Neuron (in vitro differentiated cells): ENCODE data around the gene CDH2.

ENCODE experiments used
- H2AFZ ChIP-seq: one replicate; pipeline ENCODE4 v1.6.1; 2013; ENCODE audit warnings: low read depth, mild to moderate bottlenecking, inconsistent platforms, low read length, moderate library complexity
- H3K27me3 ChIP-seq: one replicate; pipeline ENCODE4 v1.6.1; 2013; ENCODE audit warnings: low read length; ENCODE audit not compliant: insufficient read depth
- H3K36me3 ChIP-seq: one replicate; pipeline ENCODE4 v1.6.1; 2013; ENCODE audit warnings: low read length; ENCODE audit not compliant: insufficient read depth
- H3K4me1 ChIP-seq: one replicate; pipeline ENCODE4 v1.6.1; 2013; ENCODE audit warnings: low read length; ENCODE audit not compliant: insufficient read depth
- H3K4me3 ChIP-seq: 2 replicates; pipeline ENCODE4 v1.5.1; 2013; ENCODE audit warnings: mild to moderate bottlenecking, low read length, moderate library complexity
- H3K9me3 ChIP-seq: one replicate; pipeline ENCODE4 v1.6.1; 2013; ENCODE audit warnings: low read length

The CDH2 gene

GRCh38 chr18:28086670-28087552 lies 90.0 kb downstream of the CDH2 start:
- H3K36me3 ChIP-seq = peaks cover 9% of the 10 kb centered on the region
- peaks cover 64% of the 10 kb centered on the region for H3K4me1 ChIP-seq
- H3K27me3 ChIP-seq = no peaks in the 10 kb centered on the region
- no peak overlapping the region for H2AFZ ChIP-seq
- H3K9me3 ChIP-seq = no peaks in the 10 kb centered on the region
- peak overlapping the region; percentile 7 for H3K4me3 ChIP-seq

- H2AFZ ChIP-seq = no peak overlapping the region
- H3K9me3 ChIP-seq = no peaks in the 10 kb centered on the region
- peaks cover 34% of the 10 kb centered on the region for H3K4me1 ChIP-seq
- H3K27me3 ChIP-seq = no peaks in the 10 kb centered on the region
- peaks cover 6% of the 10 kb centered on the region for H3K36me3 ChIP-seq
- no peak overlapping the region for H3K4me3 ChIP-seq
These were observed 95.4 kb downstream of the CDH2 start for GRCh38 chr18:28081516-28081915.

GRCh38 chr18:28080876-28081300 lies 96.0 kb downstream of the CDH2 start:
- Histone ChIP-seq H3K4me1 (peaks cover 29% of the 10 kb centered on the region), H3K4me3 (no peak overlapping the region)

GRCh38 chr18:28079883-28080282 lies 97.0 kb downstream of the CDH2 start:
- no peak overlapping the region for H3K4me3 ChIP-seq
- peaks cover 6% of the 10 kb centered on the region for H3K36me3 ChIP-seq
- no peak overlapping the region for H2AFZ ChIP-seq
- H3K27me3 ChIP-seq = no peaks in the 10 kb centered on the region
- H3K9me3 ChIP-seq = no peaks in the 10 kb centered on the region
- peaks cover 24% of the 10 kb centered on the region for H3K4me1 ChIP-seq

More at GRCh38 chr18:28080876-28081300, 96.0 kb downstream of the CDH2 start:
- Histone ChIP-seq H2AFZ (no peak overlapping the region), H3K27me3 (no peaks in the 10 kb centered on the region), H3K36me3 (peaks cover 6% of the 10 kb centered on the region), H3K9me3 (no peaks in the 10 kb centered on the region)

GRCh38 chr18:28078849-28079248 lies 98.1 kb downstream of the CDH2 start:
- Histone ChIP-seq H3K4me3 (no peak overlapping the region), H2AFZ (no peak overlapping the region), H3K36me3 (peaks cover 5% of the 10 kb centered on the region), H3K4me1 (peaks cover 15% of the 10 kb centered on the region), H3K27me3 (no peaks in the 10 kb centered on the region), H3K9me3 (no peaks in the 10 kb centered on the region)

- no peaks in the 10 kb centered on the region for H3K9me3 ChIP-seq
- H3K4me1 ChIP-seq = peaks cover 12% of the 10 kb centered on the region
- H3K36me3 ChIP-seq = peaks cover 2% of the 10 kb centered on the region
- H2AFZ ChIP-seq = no peak overlapping the region
- no peak overlapping the region for H3K4me3 ChIP-seq
- no peaks in the 10 kb centered on the region for H3K27me3 ChIP-seq
These were observed 98.6 kb downstream of the CDH2 start for GRCh38 chr18:28078298-28078697.

- Histone ChIP-seq H3K4me3 (no peak overlapping the region), H2AFZ (no peak overlapping the region), H3K4me1 (peaks cover 22% of the 10 kb centered on the region), H3K27me3 (no peaks in the 10 kb centered on the region), H3K9me3 (no peaks in the 10 kb centered on the region), H3K36me3 (peaks cover 7% of the 10 kb centered on the region)
These were observed 101.4 kb downstream of the CDH2 start for GRCh38 chr18:28075501-28075900.

DNA sequence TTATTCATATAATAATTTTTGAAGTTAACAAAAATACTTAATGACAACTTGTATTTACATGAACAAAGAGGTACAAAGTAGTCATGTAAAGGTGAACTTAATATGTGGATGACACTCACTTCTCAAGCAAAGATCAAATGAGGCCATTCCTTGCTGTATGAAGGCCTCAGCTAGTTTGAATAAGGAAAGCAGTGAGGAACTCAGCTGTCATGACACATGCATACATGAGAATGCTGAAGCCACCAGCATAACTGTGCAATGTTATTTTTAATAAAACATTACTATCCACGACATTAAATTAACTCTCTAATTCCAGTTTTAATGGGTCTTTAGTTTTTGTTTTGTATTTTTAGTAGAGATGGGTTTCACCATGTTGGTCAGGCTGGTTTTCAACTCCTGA lies 102.9 kb downstream of the CDH2 start:
- Histone ChIP-seq H2AFZ (no peak overlapping the region), H3K27me3 (no peaks in the 10 kb centered on the region), H3K4me1 (peaks cover 22% of the 10 kb centered on the region), H3K9me3 (no peaks in the 10 kb centered on the region), H3K4me3 (no peak overlapping the region), H3K36me3 (peaks cover 7% of the 10 kb centered on the region)

DNA sequence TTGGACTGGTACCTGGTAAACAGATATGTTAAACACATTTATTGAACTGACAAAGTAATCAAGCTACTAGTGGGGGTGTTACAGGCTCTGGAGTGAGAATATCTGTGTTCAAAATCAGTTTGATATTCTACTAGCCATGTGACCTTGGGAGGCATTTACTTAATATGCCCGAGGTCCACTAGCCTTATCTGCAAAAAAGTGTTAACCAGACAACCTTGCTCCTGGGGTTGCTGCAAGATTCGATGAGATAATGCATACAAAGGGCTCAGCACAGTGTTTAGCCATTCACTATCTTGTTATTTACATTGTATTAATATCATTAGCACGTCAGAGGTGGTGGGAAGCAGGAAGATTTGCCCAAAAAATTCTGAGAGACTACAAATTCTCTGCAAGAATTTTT lies 103.3 kb downstream of the CDH2 start:
- Histone ChIP-seq H3K36me3 (peaks cover 7% of the 10 kb centered on the region), H3K4me3 (no peak overlapping the region), H3K27me3 (no peaks in the 10 kb centered on the region), H3K4me1 (peaks cover 22% of the 10 kb centered on the region), H2AFZ (no peak overlapping the region), H3K9me3 (no peaks in the 10 kb centered on the region)

DNA sequence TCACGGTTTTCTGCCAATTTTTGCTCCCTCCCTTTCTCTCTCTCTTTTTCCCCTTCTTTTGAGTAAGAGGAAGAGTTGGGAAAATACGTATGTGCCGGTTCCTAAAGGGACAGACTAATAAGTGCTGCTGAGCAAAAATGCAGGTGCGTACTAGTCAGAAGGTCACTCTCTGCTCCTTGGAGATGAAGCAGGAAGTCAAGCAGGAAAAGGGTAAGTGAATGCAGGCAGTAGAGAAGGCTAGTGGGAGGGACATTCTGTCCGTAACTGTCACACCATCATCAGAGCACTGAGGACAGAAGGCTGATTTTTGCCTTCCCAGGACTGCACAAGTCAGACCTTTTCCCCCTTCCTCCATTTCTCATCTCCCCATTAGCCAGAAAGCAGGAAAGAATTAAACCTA lies 105.7 kb downstream of the CDH2 start:
- no peak overlapping the region for H2AFZ ChIP-seq
- peaks cover 21% of the 10 kb centered on the region for H3K4me1 ChIP-seq
- H3K36me3 ChIP-seq = peaks cover 7% of the 10 kb centered on the region
- H3K27me3 ChIP-seq = no peaks in the 10 kb centered on the region
- H3K9me3 ChIP-seq = no peaks in the 10 kb centered on the region
- no peak overlapping the region for H3K4me3 ChIP-seq

GRCh38 chr18:28068207-28068606 lies 108.7 kb downstream of the CDH2 start:
- H3K27me3 ChIP-seq = no peaks in the 10 kb centered on the region
- H3K36me3 ChIP-seq = peaks cover 7% of the 10 kb centered on the region
- peaks cover 45% of the 10 kb centered on the region for H3K4me1 ChIP-seq
- no peaks in the 10 kb centered on the region for H3K9me3 ChIP-seq
- no peak overlapping the region for H3K4me3 ChIP-seq
- H2AFZ ChIP-seq = no peak overlapping the region

DNA sequence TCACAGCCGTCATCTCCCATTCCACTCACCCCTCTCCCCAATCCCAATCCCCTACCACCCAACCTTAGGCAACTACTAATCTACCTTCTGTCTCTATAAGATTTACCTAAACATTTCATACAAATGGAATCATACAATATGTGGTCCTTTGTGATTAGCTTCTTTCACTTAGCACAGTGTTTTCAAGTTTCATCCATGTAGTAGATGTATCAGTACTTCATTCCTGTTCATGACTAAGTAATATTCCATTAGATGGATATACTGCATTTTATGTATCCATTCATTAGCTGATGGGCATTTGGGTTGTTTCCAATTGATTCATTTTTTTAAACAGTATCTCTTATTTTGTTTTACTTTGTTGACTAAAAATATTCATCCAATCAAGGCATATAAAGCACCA lies 109.6 kb downstream of the CDH2 start:
- no peak overlapping the region for H2AFZ ChIP-seq
- no peaks in the 10 kb centered on the region for H3K9me3 ChIP-seq
- peaks cover 6% of the 10 kb centered on the region for H3K36me3 ChIP-seq
- H3K27me3 ChIP-seq = no peaks in the 10 kb centered on the region
- H3K4me1 ChIP-seq = peaks cover 48% of the 10 kb centered on the region
- H3K4me3 ChIP-seq = no peak overlapping the region

GRCh38 chr18:28065793-28066186 lies 111.1 kb downstream of the CDH2 start:
- Histone ChIP-seq H3K4me3 (no peak overlapping the region), H2AFZ (no peak overlapping the region), H3K27me3 (no peaks in the 10 kb centered on the region), H3K4me1 (peaks cover 38% of the 10 kb centered on the region), H3K36me3 (peaks cover 7% of the 10 kb centered on the region), H3K9me3 (peaks cover 5% of the 10 kb centered on the region)
